GM21367 (cell line): ENCODE measurements around the gene PNMT.

ENCODE experiments used
- ATAC-seq: cut with Tn5 transposase; IDR thresholded peaks from one replicate; pipeline ENCODE4 v1.9.1; 2021; ENCODE audit not compliant: unreplicated experiment

PNMT gene

GRCh38 chr17:39669897-39670735 is 1.9 kb downstream of the PNMT start:
- ATAC-seq: no peak

GRCh38 chr17:39670746-39671145 is 2.5 kb downstream of the PNMT start:
- ATAC-seq: no peak

GRCh38 chr17:39671651-39672521 is 3.6 kb downstream of the PNMT start:
- no peak for ATAC-seq

- ATAC-seq: no peak
These were observed 4.5 kb downstream of the PNMT start for GRCh38 chr17:39672522-39673334.

- ATAC-seq: no peak
These were observed 5.3 kb downstream of the PNMT start for GRCh38 chr17:39673335-39674081.

- no peak for ATAC-seq
These were observed 5.9 kb downstream of the PNMT start for GRCh38 chr17:39674179-39674578.

GRCh38 chr17:39674702-39675389 is 6.6 kb downstream of the PNMT start:
- ATAC-seq: no peak

GRCh38 chr17:39675390-39676082 is 7.3 kb downstream of the PNMT start:
- ATAC-seq: no peak

GRCh38 chr17:39676198-39676819 is 8.1 kb downstream of the PNMT start:
- no peak for ATAC-seq

- no peak for ATAC-seq
These were observed 8.8 kb downstream of the PNMT start for GRCh38 chr17:39677072-39677471.

GRCh38 chr17:39677542-39678339 is 9.5 kb downstream of the PNMT start:
- no peak for ATAC-seq

GRCh38 chr17:39678340-39679116 is 10.3 kb downstream of the PNMT start:
- no peak for ATAC-seq

GRCh38 chr17:39679521-39680192 is 11.4 kb downstream of the PNMT start:
- ATAC-seq: no peak

GRCh38 chr17:39683295-39683939 is 15.2 kb downstream of the PNMT start:
- no peak for ATAC-seq

GRCh38 chr17:39684369-39685192 is 16.3 kb downstream of the PNMT start:
- no peak for ATAC-seq
